CD4-positive, alpha-beta T cell treated with Interleukin-10 for 1 hour (primary cell): ENCODE data around the gene FIGN.

Experiments
- DNase-seq: peaks from one replicate; pipeline ENCODE4 v3.0.0-alpha.2; 2020

Gene FIGN

GRCh38 chr2:163734881-163735684 lies 725 bp downstream of the FIGN start:
- DNase-seq, result no peak

GRCh38 chr2:163734401-163734800 lies 1.4 kb downstream of the FIGN start:
- no peak for DNase-seq

DNA sequence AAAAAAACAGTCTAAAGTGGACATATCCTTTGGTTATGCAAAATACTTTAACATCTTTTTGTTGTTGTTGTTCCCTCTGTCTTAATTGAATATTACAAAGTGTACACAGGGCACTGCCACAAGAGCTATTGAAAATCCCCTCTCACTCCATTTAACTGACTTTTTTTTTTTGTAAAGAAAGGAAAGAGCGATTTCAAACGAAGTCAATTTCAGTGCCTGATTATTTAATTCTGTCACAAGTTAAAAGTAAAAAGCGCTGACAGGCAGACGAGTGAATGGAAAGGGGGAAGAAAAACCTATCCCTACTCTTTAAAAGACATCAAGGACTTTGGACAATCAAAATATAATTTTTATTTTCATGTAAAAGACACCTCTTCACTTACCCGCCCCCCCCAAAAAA lies 1.9 kb downstream of the FIGN start:
- DNase-seq, result no peak

DNA sequence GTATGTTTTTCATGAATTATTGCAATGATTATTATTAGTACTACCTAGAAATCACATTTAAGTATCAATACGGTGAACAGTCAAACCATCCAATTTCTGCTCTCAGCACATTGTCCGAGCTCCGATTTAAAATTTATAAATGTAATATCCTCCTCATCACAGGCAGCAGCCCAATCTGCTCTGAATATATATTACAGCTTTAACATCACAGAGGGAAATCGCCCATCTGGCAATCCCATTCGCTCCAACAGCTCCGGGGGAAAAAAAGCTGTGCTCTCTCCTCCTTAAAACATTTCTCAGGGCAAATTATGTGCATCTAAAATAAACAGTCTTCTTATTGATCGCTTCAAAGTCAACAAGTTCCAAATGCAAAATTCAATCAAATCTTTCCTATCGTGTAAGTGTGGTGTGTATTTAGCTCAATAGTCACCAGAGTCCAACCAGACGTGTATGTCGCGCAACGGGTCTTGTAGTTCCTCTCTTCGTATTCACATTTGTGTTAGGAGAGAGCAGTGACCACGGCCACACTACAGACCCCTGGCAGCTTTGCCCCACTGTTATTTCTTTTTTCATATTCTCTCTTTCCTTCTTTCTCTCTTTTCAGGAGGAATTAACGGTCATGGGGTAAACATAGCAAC lies 2.4 kb downstream of the FIGN start:
- DNase-seq, result no peak

- DNase-seq, result no peak
These were observed 3.1 kb downstream of the FIGN start for GRCh38 chr2:163732727-163733126.

GRCh38 chr2:163731735-163732134 lies 4.1 kb downstream of the FIGN start:
- DNase-seq, result no peak

- no peak for DNase-seq
These were observed 5.3 kb downstream of the FIGN start for GRCh38 chr2:163730556-163730955.

DNA sequence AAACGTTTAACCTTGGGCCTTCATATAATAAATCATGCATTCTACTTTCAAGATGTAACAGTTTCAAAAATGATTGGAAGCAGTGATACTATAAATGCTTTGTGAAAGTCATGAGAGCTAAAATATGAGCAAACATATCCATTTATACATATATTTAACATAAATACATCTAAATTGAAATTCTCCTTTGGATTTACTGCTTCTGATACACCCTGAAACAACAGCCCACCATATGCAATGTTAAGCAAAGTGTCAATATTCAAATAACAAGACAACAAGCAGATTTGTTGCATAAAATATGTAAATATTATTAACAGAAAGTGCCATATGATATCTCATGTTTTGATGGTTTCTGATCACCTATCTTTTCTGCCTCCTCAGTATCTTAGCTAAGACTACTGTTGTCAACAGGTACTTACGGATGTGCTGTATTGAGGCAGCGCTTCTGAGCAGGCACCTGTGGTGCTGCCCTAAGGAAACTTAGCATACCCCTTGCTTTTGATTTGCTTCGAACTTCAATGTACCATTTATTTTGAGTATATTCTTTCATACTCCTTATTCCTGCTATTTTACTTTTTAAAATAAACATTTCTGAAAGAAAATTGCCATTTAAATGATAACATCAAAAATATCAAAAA lies 6.1 kb downstream of the FIGN start:
- DNase-seq, result no peak

- DNase-seq, result no peak
These were observed 11.9 kb downstream of the FIGN start for GRCh38 chr2:163723881-163724280.

DNA sequence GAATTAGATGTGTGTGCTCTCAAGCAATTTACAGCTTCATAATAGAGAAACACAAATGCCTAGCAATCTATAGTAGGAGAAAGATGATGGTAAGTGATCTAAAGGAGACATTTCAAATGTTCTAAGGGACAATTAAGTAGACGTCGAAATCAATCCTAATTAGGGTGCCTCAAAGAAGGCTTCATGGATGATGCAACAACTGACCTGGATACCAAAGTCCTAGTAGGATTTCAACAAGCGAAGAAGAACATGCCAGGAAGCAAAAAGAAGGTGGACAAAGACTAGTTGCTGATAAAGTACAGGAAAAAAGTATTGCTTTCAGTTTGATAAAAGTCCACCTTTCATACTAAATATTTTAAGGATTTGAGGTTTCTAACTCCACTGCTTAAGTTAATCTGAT lies 12.5 kb downstream of the FIGN start:
- DNase-seq, result no peak

GRCh38 chr2:163719331-163719730 lies 16.5 kb downstream of the FIGN start:
- no peak for DNase-seq

GRCh38 chr2:163717993-163718680 lies 17.7 kb downstream of the FIGN start:
- DNase-seq, result no peak

- no peak for DNase-seq
These were observed 18.3 kb downstream of the FIGN start for GRCh38 chr2:163717515-163717914.

- DNase-seq, result no peak
These were observed 19.7 kb downstream of the FIGN start for GRCh38 chr2:163716101-163716500.

DNA sequence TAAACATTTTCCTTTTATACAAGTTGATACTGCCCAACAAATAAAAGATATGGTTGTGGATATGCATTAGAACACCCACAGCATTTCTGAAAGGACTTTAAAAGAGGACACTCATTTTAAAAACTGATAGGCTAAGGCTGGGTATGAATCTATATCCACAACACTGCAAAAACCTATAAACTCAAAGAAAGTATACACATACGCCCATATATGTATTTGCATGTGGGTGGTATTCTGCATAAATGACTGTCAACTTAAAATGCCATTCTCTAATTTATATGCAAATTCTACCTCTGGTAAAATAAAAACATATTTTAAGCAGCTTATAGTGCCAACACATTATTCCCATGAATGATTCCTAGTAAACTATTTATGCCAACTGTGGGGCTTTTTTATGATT lies 20.1 kb downstream of the FIGN start:
- DNase-seq, result no peak

GRCh38 chr2:163715199-163715598 lies 20.6 kb downstream of the FIGN start:
- DNase-seq, result no peak

- no peak for DNase-seq
These were observed 22.1 kb downstream of the FIGN start for GRCh38 chr2:163713534-163714311.

GRCh38 chr2:163711699-163712098 lies 24.1 kb downstream of the FIGN start:
- no peak for DNase-seq

GRCh38 chr2:163711258-163711657 lies 24.6 kb downstream of the FIGN start:
- DNase-seq, result no peak

GRCh38 chr2:163709270-163709669 lies 26.5 kb downstream of the FIGN start:
- DNase-seq, result no peak

DNA sequence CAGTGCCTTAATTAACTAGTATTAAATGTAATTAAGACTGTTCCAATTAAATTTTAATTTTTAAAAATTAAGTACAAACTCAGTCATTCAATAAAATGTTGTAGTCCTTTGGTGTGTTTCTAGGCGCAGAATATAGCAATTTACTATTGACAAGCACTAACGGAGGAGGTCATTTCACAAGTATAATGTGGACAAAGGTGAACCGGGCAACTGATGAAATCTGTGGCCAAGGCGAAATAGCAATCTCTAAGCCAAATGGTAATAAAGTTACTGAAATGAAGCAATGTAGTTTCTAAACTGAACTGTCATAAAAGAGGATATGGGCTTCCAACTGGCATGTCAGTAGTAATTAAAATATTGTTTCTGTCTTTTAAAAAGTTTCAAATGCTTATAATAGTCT lies 27.5 kb downstream of the FIGN start:
- DNase-seq, result no peak

GRCh38 chr2:163703386-163703785 lies 32.4 kb downstream of the FIGN start:
- DNase-seq, result no peak
